ENCODE results near the gene ZNF281. TPM values are rescaled to one million over a fixed set of nuclear protein-coding genes. Genes with fewer than 3 reads are reported as not detected.
A peak's percentile ranks its signal among the peaks of the same experiment; 100 is the strongest.

The ZNF281 gene
- total and polyA plus RNA-seq, 2 of the 4 experiments (the other 2 are of a cell fraction): 7.0 to 37.5 TPM

DNA sequence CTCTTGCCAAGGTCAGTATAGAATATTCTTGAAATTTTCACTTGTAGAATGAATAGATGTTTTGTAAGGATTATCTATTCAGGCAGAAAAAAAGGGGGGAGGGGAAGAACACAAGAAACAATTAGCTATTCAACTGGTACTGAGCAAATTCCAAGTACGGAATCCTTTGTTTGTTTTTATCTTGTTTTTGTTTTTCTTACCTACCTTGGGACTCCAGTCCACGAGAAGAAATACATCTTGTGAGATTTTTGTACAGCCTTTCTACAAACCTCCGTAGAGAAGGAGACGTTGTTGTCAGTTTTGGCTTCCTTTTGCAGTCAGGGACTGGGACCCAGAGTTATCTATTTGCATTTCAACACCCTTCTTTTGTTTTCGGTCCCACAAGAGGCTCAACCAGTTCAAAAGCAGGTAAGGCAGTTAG lies 36.0 kb downstream of the ZNF281 start:
- H4K91ac ChIP-seq (ENCODE audit: insufficient read depth, low read depth, low read length): peak overlapping the region; percentile 55; the same call in 1 of the 2 replicates
- peak overlapping the region; percentile 95 for H2BK5ac ChIP-seq (ENCODE audit: low read depth, low read length, poor library complexity, severe bottlenecking)
- WGBS, 2 experiments (ENCODE audit: extremely low coverage in 2 of 2, insufficient read length in 1 of 2): no CpG with 5 or more reads among the region's 5 CpGs
- H3K4ac ChIP-seq (ENCODE audit: low read depth, low read length): peak overlapping the region; percentile 42; the same call in 1 of the 2 replicates
- H2BK20ac ChIP-seq (ENCODE audit: low read depth, low read length): peak overlapping the region; percentile 38; the same call in 1 of the 2 replicates
- H2BK120ac ChIP-seq (ENCODE audit: low read depth, low read length): peak overlapping the region; percentile 50
- no peak overlapping the region for H3K4me3 ChIP-seq (ENCODE audit: insufficient read depth, low read depth, low read length)
- no peak overlapping the region for H2AK9ac ChIP-seq (replicated peaks; ENCODE audit: low read depth, low read length, poor library complexity)
- H4K8ac ChIP-seq (ENCODE audit: low read depth in 2 of 2, low read length in 2 of 2): peak overlapping the region; percentile 25 to 69
- H3K23ac ChIP-seq (ENCODE audit: low read depth, low read length): no peak overlapping the region
- CTCF ChIA-PET: interaction anchor here (0.6 to 1.8 kb wide), 3 partner anchors 11 to 1754 kb away, joined by 4 to 5 read pairs (median 4); no protein-coding TSS in a partner anchor
- H4K20me1 ChIP-seq (ENCODE audit: insufficient read depth, low read length): no peaks in the 10 kb centered on the region
- no TSS peak for BruUV-seq (replicated peaks)
- H3K27ac ChIP-seq (ENCODE audit: insufficient read depth, low read length): no peak overlapping the region
- H3K4me1 ChIP-seq (ENCODE audit: control insufficient read depth, insufficient read depth, low read length): peaks cover 5% of the 10 kb centered on the region
- POLR2A ChIA-PET (ENCODE audit: unreplicated experiment): no interaction called here
- H3K9ac ChIP-seq (ENCODE audit: low read depth, low read length): no peak overlapping the region; the same call in 1 of the 2 replicates
- no peak for TF ChIP-seq BHLHE40 (IDR thresholded peaks at IDR 0.05; ENCODE audit: low read depth, low read length)
- TF ChIP-seq, protein P1, sequence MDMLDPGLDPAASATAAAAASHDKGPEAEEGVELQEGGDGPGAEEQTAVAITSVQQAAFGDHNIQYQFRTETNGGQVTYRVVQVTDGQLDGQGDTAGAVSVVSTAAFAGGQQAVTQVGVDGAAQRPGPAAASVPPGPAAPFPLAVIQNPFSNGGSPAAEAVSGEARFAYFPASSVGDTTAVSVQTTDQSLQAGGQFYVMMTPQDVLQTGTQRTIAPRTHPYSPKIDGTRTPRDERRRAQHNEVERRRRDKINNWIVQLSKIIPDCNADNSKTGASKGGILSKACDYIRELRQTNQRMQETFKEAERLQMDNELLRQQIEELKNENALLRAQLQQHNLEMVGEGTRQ (IDR thresholded peaks at IDR 0.05; ENCODE audit: low read depth, low read length): no peak
- no peak for TF ChIP-seq CHD1 (IDR thresholded peaks at IDR 0.05; ENCODE audit: low read depth, low read length)
- no peak for TF ChIP-seq CEBPB (IDR thresholded peaks at IDR 0.05; ENCODE audit: low read depth, low read length)
- TF ChIP-seq SMC3 (IDR thresholded peaks at IDR 0.05; ENCODE audit: low read depth, low read length): no peak
- TF ChIP-seq, protein P2, sequence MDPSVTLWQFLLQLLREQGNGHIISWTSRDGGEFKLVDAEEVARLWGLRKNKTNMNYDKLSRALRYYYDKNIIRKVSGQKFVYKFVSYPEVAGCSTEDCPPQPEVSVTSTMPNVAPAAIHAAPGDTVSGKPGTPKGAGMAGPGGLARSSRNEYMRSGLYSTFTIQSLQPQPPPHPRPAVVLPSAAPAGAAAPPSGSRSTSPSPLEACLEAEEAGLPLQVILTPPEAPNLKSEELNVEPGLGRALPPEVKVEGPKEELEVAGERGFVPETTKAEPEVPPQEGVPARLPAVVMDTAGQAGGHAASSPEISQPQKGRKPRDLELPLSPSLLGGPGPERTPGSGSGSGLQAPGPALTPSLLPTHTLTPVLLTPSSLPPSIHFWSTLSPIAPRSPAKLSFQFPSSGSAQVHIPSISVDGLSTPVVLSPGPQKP (IDR thresholded peaks at IDR 0.05; ENCODE audit: borderline replicate concordance, low read depth, low read length): no peak
- no peak for TF ChIP-seq RAD21 (IDR thresholded peaks at IDR 0.05; ENCODE audit: low read length)
- TF ChIP-seq MXI1 (IDR thresholded peaks at IDR 0.05; ENCODE audit: borderline replicate concordance, low read depth, low read length): no peak
- H3K18ac ChIP-seq (ENCODE audit: low read depth, low read length): peak overlapping the region; percentile 95; the same call in 1 of the 2 replicates
- H3K9me1 ChIP-seq (ENCODE audit: insufficient read depth, low read length): peaks cover 7% of the 10 kb centered on the region
- dilution Hi-C loops (cut with HindIII; ENCODE audit: low sequenced_read_pairs, unreplicated experiment) (no loop called here), in situ Hi-C loops (cut with MboI; ENCODE audit: low sequenced_read_pairs) (no loop called here), intact Hi-C loops (cut with micrococcal nuclease) (no loop called here)
- no peak overlapping the region for H2AFZ ChIP-seq (replicated peaks; ENCODE audit: low read length, poor library complexity)
- no peak overlapping the region for H3K56ac ChIP-seq (ENCODE audit: extremely low read depth, insufficient read depth, low read length)
- ATAC-seq (ENCODE audit: low read depth) (no peak), DNase-seq (no peak)
- no peak overlapping the region; the same call in 1 of the 2 replicates for H2AK5ac ChIP-seq (ENCODE audit: low read depth, low read length)
- peak overlapping the region; percentile 50; the same call in 1 of the 2 replicates for H3K14ac ChIP-seq (replicated peaks; ENCODE audit: low read depth, low read length)
- peak overlapping the region; percentile 96; the same call in 1 of the 2 replicates for H4K5ac ChIP-seq (ENCODE audit: low read depth, low read length)
- no peaks in the 10 kb centered on the region for H3K27me3 ChIP-seq (ENCODE audit: control insufficient read depth, insufficient read depth, low read length)
- 0 out of 4 replicates have a peak, but pooled peaks cover 0 to 3% of the 10 kb centered on the region in 2 experiments for H3K79me1 ChIP-seq (ENCODE audit: low read depth in 1 of 2, low read length in 2 of 2)
- peak overlapping the region; percentile 41; the same call in 1 of the 3 replicates for H2BK15ac ChIP-seq (ENCODE audit: low read depth, low read length)
- H3K9me3 ChIP-seq (ENCODE audit: control insufficient read depth, insufficient read depth, low read length): no peaks in the 10 kb centered on the region
- H3K36me3 ChIP-seq (ENCODE audit: control insufficient read depth, insufficient read depth, low read length): no peaks in the 10 kb centered on the region
- peak overlapping the region; percentile 3; the same call in 1 of the 2 replicates for H3K4me2 ChIP-seq (ENCODE audit: low read depth, low read length)
